GM21737 (cell line): Measurements from ENCODE around the gene TM7SF2.
"Not testable (repeated sequence)": the region's sequence is repeated elsewhere in the genome, so short reads cannot be mapped to it uniquely, and the experiment has no call there.

ENCODE experiments used
- ATAC-seq: cut with Tn5 transposase; IDR thresholded peaks from one replicate; pipeline ENCODE4 v1.9.1; 2021; ENCODE audit warnings: mild to moderate bottlenecking, moderate library complexity; ENCODE audit not compliant: unreplicated experiment

The TM7SF2 gene

DNA sequence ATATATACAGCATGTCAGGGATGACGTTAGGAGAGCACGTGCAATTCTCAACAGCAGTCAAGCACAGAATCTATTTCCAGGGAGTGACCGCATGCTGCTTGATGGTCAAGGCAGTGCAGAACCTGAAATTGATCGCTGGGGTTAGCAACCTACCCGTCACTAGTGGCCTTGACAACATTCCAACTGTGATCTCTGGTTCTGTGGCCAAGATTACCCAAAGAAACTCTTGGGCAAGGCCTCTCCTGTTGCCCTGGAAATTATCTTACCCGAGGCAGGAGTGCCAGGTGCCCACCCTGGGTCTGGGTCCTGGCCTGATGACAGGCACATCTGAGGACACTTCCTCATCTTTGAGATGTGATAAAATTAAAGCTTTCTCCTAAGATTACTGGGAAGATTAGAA is 2.2 kb downstream of the TM7SF2 start:
- ATAC-seq, result no peak

DNA sequence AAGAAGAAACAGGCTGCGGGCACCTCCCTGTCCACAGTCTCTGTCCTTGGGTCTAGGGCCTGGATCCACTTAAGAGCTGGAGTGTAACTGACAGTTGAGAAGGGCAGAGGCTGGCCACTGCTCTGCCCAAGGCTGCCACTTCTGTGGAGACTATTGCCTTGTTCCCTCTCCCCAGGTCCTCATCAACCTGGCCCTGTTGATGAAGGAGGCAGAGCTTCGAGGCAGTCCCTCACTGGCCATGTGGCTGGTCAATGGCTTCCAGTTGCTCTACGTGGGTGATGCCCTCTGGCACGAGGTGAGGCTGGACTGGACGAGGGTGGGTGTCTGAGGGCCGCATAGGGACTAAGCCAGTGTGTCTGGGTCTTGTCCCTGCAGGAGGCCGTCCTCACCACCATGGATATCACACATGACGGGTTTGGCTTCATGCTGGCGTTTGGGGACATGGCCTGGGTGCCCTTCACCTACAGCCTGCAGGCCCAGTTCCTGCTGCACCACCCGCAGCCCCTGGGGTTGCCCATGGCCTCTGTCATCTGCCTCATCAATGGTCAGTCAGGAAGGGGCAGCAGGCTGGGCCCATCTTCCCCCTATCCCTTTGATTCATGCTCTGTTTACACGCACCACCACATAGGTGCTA is 3.0 kb downstream of the TM7SF2 start:
- ATAC-seq, result no peak

DNA sequence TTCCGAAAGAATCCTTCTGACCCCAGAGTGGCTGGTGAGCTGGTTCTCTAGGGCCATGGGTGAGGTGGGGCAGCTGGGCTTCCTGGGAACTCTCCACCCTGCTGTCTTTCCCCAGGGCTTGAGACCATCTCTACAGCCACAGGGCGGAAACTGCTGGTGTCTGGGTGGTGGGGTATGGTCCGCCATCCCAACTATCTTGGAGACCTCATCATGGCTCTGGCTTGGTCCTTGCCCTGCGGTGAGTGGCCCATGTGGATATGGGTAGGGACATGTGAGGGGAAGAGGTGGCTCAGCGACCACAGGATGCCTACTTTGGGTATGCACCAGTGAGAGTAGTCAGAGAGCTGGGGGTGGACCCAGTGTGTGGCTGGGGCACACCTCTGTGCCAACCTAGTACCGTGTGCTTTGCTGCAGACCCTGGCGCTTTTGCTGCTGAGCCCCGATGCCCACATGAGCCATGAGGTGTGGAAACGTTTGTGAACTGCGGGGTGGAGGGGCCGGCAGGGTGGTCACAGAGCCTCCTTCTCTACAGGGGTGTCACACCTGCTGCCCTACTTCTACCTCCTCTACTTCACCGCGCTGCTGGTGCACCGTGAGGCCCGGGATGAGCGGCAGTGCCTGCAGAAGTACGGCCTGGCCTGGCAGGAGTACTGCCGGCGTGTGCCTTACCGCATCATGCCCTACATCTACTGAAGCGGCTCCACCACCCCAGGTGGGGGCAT is 3.9 kb downstream of the TM7SF2 start:
- no peak for ATAC-seq

DNA sequence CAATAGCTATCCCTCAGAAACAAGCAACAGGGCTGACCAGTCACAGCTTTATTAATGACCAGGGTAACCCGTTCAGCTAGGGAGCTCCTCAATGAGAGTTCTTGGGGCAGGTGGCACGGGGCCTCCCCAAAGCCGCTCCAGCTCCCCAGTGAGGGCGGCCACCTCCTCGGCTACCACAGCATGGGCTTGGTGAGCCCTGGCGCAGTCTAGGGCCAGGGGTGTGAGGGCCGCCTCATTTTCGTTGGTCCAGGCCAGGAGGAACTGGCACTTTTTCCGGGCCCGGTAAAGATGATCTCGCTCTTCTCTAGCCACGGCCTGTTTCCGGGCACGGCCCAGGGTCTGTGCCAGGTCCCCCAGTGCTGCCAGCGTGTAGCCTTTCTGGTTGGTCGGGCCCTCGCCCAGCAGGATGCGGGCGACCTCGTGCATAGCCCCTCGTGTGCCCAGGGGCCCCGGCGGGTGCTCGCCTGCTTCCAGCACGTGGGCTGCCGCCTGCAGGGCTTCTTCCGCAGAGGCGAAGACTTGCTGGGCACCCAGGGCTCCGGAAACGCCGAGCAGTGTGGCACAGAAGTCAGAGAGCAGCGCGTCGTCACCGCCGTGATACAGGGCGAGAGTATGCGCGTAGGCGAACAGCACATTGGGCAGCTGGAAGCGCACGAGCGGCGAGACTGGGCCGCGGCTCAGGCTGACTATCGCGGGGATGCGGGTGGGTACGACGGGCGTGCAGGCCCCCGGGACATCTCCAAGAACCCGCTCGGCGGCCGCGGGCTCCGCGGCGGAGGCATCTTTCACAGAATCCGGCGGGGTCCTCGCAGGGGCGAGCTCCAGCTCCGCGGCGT is 4.9 kb downstream of the TM7SF2 start:
- no peak for ATAC-seq

DNA sequence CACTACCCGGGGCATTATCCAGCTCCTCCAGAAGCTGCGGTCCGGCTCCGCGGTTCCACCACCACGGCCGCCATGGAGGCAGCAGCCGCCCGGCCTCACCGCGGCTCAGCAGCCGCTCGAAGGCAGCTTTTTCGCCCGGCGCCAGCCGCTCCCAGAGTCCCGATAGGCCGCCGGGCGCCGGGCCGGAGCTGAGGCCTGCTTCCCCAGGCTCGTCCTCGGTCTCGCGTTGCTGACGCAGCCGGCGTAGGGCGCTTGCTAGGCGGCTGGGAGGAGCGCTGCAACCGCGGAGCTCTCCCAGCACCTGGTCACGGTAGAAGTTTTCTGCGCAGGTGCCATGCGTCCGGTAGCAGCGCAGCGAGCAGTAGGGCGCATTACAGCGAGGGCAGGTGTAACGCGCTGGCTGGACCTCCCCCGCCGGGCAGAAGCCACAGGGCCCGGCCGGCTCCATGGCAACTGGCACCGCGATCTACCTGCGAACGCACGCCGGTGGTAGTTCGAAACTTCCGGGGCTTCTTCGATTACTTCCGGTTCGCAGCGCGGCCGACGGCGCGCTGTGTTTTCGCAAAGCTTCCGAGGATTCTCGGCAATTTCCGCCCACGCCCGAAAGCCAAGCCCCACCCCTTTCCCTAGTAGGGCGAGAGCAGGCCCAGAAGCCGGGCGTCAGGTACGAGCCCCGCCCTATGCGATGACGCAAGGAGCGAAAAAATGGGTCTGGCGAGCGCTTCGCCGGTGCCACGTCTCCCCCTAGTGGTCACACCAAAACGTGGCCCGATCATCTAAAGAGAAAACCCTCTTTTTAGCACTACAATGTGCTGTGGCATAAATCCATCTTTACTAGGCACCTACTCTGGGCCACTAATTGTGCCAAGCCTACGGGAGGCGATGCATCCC is 5.8 kb downstream of the TM7SF2 start, which contains the start of gene ZNHIT2:
ZNHIT2 (minus strand) TSS at position 496 of the 891 bp plus-strand sequence; CDS start at position 448, 48 bp downstream.
- peak; percentile 44 for ATAC-seq

DNA sequence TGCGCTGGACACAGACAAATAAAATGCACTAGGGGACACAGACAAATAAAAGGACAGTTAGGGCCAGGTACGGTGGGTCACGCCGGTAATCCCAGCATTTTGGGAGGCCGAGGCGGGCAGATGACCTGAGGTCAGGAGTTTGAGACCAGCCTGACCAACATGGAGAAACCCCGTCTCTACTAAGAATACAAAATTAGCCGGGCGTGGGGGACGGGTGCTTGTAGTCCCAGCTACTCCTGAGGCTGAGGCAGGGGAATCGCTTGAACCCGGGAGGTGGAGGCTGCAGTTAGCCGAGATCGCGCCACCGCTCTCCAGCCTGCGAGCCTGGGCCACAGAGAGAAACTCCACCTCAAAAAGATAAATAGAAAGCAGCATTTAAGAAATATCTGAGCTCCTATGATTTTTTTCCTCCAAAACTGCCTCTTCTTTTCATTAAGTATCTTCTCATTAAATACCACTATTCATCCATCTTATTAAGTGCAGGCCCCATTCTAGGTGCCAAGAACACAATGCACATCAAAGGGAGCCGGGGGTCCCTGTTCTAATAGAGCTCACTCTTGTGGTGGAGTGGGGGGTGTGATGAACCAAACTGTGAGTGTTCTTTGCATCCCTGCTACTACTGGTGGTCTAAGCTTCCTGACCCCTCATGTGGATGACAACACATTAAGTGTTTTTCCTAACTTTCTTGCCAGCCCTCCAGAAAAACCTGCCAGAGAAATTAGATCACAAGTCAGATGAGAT is 6.6 kb downstream of the TM7SF2 start:
- no peak for ATAC-seq

DNA sequence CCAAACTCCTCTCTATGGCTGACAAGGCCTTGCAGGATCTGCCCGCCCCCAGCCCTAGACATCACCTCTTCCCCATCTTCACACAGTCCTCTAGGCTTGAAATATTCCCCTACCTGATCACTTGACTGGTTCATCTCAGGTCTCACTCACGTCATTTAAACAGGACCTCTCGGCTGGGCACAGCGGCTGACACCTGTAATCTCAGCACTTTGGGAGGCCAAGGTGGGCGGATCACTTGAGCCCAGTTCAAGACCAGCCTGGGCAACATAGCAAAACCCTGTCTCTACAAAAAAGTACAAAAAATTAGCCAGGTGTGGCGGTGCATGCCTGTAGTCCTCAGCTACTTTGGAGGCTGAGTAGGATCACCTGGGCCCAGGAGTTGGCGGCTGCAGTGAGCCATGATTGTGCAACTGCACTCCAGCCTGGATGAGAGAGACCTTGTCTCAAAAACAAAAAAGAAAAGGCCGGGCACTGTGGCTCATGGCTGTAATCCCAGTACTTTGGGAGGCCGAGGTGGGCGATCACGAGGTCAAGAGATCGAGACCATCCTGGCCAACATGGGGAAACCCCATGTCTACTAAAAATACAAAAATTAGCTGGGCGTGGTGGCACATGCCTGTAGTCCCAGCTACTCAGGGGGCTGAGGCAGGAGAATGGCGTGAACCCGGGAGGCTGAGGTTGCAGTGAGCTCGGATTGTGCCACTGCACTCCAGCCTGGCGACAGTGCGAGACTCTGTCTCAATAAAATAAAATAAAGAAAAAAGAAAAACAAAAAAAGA is 7.4 kb downstream of the TM7SF2 start:
- not testable (repeated sequence) for ATAC-seq

DNA sequence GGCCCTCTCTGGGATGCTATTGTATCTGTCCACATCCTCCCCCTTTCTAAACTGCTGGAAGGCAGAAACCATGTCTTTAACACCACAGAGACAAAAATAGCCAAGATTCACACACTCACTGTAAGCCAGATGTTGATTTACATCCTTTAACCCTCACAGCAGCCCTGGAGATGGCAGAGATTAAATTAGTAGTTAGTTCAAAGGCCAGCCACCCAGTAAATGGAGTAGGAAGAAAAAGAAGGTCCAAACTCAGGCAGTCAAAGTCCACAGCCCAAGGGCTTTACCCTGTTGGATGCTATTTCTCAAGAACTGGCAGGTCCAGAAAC is 8.0 kb downstream of the TM7SF2 start:
- no peak for ATAC-seq

DNA sequence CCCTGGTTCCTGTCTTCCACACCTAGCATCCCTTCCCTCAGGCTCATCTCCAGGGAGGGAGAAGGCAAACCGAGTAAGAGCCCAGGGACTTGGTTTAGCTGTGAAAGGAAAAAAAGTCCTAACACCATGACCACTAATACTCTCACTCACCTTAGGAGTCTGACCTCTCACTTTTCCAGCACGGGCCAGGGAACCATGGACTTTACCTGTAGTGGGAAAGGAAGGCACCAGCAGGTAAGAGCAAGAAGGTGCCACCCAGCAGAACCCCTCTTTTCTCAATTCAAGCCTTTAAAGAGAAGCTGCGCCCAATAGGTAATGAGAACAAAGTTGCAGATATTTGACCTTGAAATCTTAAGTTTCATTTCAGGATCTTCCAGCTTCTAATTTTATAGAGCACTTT is 9.2 kb downstream of the TM7SF2 start:
- no peak for ATAC-seq

DNA sequence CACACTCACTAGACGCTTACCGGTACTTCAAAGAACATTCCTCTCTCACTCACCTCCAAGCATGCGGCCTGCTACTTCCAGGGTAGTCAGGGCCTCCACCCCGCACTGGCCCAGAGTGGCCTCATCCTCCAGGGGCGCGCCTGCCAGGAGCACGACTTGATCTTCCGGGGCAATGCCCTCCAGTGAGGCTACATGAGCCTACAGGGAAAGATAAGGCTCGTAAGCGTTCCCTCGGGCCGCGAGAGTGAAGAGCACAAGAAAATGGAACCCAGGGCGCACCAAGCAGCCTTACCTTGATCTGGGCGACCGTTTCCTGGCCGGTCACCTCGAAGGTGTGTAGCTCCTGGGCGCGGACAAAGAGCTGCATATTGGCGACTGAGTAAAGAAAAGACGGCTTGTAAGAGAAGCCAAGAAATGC is 9.8 kb downstream of the TM7SF2 start:
- ATAC-seq, result no peak

DNA sequence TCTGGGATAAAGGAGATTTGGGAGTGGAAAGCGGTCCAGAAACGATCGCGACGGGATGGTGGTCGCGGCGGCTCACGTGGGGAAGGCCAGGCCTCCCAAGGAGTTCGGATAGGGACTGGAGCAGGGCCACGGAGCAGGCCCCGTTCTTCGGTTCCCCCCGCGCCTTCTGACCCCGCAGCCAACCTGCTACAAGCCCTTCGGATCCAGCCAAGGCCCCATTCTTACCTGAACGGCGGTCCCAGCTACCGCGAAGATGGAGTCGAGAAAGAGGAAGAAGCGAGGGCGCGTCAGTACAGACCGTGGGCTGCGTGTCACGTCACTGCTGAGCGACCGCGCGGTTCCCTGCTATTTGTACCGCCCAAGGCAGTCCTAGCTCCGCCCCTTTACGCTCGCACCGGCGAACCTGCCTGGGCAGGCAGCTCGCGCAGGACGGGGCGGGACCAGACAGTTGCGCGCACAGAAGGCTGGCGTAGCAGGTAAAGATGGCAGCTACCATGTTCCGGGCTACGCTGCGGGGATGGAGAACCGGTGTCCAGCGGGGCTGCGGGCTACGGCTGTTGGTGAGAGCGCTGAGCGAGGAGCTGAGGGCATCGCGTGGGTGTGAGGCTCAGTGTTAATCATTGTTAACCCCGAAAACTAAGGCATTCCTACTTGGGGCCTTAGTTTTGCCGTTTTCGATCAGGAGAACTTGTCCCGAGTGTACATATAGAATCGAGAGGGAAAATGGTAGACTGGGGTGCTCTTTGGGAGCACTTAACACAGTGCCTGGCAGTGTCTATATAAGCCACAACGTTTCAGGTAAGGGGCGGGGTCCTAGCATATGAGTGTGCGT is 10.4 kb downstream of the TM7SF2 start, which contains the start of the genes FAU and MRPL49:
FAU (minus strand) TSS at position 270 of the 832 bp plus-strand sequence. CDS start 321 bp downstream, outside the sequence.
MRPL49 (plus strand) TSS at position 457 of the 832 bp plus-strand sequence; CDS start at position 483, 26 bp downstream.
- ATAC-seq, result peak; percentile 59

DNA sequence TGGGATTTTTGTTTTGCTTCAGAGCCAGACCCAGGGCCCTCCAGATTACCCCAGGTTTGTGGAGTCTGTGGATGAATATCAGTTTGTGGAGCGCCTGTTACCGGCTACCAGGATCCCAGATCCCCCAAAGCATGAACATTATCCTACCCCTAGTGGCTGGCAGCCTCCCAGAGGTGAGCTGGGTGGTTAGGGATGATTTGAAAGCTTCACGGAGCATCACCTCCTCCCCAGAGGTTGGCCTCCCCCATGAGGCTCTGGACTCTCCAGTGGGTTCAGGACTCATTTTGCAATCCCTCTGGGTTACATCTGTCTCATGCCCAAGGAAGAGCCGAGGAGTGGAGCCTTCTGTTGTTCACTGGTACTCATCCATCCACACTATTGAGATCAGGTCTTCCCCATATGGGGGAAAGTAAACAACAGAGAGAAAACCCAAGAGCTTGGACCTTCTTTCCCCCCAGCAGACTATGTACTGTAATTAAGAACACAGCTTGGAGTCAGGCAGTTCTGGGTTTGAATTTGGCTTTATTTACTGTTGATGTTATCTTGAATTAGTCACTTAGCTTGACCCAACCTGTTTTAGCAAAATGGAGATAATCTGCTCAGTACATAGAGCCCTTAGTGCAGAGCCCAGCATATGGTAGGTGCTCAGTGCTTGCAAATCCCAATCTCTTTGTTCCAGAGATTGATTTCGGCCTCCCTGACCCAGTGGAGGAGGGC is 13.0 kb downstream of the TM7SF2 start:
- ATAC-seq, result no peak

DNA sequence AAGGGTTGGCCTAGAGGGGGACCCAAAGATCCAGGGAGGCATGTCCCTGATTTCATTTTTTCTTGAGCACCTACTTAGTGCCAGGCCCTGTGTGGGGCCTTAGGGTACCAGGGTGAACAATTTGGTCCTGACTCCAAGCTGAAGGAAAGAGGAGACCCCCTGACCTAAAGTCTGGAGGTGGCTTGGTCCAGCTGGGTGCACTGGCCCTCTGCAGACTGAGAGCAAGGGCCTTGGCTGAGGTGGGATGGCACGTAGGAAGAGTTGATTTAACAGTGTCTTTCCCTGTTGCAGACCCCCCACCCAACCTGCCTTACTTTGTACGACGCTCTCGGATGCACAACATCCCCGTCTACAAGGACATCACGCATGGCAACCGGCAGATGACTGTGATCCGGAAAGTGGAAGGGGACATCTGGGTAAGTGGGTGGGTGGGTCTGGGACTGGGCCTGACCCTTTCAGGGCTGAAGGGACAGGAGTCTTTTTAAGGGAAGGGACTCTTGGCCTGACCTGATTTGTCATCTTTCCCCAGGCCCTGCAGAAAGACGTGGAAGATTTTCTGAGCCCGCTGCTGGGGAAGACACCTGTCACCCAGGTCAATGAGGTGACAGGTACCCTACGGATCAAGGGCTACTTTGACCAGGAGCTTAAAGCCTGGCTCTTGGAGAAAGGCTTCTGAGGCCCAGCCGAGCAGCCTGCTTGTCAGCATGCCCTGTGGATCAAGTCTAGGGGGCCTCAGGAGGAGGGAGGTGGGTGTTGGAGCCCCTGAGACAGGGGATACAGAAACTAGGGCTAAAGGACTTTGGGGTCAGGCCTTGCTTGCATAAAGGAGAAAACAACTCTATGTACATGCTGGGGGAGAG is 13.8 kb downstream of the TM7SF2 start:
- no peak for ATAC-seq

DNA sequence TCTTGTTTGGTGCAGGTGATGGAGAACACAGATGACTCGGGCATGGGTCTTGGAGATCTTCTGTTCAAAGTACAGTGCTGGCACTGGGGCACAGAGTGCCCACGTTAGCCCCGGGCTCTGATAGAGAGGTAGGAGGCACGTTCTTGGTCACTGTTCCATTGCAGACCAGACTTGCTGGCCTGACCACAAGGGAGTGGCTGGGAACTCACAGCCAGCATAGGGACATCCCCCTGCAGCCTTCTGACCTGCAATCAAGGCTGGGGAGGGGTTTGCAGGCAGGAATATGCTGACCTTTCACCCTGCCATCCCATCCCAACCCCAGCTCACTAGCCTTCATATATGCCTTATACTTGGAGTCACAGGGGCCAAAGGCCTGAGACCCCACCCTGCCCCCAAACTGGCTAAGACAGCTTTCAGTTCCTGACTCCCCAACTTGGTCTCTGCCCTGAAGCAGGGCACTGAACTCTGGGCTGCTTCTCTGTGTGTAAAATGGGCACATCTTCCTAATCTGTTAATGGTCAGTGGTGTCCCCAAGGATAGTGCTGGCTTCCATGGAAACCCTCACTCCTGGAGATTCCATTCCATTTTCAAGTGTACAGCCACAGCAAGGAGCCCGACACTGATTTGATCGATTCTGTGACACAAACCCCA is 15.1 kb downstream of the TM7SF2 start:
- no peak for ATAC-seq

DNA sequence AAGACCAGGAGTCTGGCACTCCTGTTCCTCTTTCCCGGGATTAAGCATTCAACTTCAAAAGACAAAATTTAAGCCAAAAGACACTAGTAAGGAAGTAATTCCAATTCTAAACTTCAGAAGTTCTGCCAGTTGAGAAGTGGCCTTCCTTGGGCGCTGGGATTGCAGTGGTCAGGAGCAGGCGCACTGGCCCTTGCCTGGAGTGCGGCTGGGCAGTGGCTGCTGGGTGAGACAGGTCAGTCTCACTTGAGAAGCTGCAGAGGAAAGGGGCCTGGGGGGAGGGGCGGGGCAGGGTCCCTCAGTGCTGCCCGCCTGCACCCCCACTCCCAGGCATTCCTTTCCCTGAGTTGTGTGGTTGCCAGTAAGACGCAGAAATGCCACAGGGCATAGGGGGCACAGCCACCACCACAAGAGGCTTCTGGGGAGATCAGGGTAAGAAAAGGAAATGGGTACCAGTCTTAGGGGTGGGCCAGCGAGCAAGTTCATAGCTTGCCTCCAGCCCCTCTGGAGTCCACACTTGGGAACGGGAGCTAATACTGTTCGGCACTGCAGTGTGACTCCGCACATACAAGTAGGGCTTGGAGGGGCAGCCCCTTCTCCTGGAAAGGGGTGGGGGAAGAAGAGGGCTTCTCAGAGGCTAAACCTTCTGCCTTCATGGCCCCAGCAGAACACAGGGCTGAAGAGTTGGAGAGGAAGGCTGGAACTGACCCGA is 16.0 kb downstream of the TM7SF2 start:
- no peak for ATAC-seq
